Ramos (cell line): Measurements from ENCODE around the gene UCN3.

Experiments
- in situ Hi-C: fragments of 300-500 bp; cut with MboI; formaldehyde crosslinking; loops from one replicate; pipeline ENCODE4 v1.14.3; 2022; ENCODE audit warnings: low sequenced_read_pairs; ENCODE audit not compliant: unreplicated experiment

UCN3 gene, protein sequence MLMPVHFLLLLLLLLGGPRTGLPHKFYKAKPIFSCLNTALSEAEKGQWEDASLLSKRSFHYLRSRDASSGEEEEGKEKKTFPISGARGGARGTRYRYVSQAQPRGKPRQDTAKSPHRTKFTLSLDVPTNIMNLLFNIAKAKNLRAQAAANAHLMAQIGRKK

DNA sequence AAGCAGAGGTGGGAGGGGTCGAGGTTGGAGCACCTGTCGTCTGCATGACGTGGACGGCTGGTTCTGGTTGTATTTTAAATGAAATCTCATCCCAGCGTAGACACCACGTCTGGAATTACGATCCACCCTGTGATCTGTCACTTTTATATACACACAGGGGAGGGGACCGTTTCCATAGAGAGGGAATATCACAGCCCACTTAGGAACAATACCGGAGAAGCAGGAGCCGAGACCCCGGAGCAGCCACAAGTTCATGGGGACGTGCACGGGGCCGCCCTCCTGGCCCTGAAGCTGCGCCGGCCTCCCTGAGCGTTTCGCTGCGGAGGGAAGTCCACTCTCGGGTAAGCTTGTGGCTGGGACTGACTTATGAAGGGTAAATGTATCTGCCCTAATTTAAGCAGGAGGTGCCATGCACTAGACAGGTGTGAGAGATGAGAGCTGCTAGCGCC lies at the start of gene UCN3:
TSS of gene UCN3 (plus strand) at position 77 of the 449 bp plus-strand sequence. CDS start 8,755 bp downstream, outside the sequence.
- in situ Hi-C loops, result no loop called here

DNA sequence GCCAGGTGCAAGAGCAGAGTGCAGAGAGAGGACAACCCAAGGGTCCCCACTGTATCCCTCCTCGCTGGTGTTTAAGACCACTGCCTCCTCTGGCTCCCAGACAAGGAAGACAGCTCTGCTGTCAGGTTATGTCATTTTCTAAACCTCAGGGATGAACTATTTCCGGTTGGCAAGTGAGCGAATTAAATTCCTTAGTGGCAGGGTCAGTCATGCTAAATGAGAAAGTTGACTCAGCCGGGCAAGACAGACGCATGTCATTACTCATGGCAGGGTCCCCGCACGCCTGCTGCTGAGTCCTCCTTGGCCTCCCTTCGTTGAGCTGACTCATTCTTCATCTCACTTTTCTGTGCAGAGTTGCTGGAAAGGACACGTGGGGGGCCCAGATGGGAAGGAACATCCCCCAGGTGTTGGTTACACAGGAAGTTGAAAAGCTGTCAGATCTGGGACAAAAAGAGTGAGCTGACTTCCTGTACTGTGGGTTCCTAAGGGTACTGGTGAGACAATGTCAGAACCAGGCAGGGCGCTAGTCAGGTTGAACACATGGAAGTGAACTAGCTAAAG lies 47.1 kb upstream of the UCN3 start:
- in situ Hi-C loops, result no loop called here

DNA sequence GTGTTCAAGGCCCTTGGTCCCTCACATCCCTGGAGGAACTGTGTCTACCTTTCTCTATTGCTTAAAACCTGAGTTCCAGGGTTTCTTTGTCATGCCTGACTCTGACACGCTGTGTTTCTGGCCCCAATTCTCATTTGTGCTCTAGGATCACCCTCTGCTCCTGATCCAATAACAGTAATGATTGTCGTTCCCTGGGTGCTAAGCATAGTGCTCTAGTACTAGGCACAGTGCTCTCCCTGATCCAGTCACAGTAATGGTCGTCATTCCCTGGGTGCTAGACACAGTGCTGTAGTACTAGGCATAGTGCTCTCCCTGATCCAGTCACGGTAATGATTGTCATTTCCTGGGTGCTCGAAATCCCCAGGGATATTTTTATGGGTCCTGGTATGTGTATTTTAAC lies 46.6 kb upstream of the UCN3 start:
- in situ Hi-C loops, result no loop called here

DNA sequence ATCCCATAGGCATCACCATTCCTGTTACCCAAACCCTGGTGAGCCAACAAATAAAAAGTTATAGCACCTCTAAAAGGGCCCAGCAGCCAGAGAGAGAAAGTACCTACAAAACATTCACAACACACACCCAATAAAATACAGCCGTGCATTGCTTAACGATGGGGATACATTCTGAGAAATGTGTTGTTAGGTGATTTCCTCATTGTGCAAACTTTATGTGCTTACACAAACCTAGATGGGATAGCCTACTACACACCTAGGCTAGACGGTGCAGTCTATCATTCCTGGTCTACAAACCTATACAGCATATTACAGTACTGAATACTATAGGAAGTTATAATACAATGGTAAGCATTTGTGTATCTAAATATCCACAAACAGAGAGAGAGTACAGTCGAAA lies 44.9 kb upstream of the UCN3 start:
- in situ Hi-C loops, result no loop called here

DNA sequence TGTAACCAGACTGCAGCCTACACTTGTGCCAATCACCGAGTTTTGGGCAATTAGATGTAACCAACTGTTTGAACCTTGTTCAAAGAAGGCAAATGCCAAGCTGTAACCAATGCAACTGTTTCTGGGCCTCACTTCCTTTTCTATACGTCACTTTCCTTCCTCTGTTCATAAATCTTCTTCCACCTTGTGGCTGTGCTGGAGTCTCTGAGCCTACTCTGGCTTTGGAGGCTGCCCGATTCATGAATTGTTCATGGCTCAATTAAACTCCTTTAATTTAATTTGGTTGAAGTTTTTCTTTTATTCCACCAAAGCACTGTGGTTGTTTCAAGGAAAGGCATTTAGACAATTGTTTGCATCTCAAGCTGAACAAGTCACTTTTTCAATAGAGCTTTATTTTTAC lies 43.5 kb upstream of the UCN3 start:
- in situ Hi-C loops, result no loop called here

DNA sequence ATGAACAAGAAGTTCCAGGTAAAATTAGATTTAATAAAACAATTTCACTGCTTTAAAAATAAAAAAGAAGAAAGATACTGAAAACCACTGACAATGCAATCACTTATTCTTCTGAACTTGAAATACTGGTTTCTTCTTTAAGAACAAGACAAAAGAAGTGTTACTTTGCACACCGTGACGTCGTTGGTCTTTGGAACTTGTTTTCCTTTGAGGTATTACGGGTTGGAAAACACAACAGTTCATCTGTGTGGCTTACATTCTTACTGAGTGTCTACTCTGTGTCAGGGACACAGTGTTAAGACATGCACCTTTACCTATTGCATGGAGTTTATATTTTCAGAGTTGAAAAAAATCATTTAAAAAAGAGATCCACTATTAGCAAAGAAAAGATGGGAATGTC lies 41.3 kb upstream of the UCN3 start:
- in situ Hi-C loops, result no loop called here

DNA sequence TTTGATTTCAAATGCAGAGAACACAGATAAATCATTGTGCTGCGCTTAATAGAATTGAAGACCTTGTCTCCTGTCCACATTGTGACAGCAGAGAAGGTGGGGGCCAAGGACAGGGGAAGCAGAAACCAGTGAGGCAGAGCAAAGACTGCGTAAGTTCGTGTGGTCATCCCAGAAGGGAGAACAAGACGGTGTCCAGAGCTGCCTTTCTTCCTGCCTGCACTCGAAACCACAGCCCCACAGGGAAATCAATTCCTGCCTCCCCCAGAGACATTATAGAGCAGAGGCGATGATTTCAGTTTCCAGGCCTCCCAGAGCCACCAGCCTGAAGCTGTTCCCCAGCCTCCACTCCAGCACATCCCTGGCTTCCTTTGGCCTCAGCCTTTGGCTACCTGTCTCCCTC lies 39.7 kb upstream of the UCN3 start:
- in situ Hi-C loops, result no loop called here

DNA sequence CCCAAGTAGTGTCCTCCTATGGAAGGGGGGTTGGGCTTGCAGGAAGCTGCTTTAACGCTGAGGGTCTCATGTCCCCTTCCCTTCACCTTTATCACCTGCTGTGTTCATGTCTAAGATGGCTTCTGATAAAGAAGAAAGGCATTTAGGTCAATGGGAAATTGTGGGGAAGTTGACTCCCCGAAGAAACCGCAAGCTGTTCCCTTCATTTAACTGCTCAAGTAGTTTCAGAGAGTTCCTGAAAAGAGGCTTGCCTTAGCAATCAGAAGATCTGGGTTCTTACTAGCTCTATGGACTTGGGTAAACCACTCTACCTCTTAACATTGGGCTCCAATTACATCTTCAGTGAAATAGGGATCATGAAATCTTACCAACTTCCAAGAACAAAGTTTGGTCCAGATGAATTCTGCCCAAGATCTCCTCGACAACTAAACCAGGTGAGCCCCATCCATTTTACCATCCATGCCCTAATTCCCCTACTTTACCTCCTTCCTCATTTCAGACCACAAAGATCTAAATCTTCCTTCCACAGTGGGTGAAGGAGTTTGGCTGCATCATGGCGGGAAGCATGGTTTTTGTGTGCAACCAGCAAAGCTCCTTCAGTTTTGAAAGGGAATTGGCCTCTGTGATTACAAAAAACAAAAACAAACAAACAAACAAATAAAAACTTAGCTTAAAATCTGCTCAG lies 30.4 kb upstream of the UCN3 start:
- in situ Hi-C loops, result no loop called here

DNA sequence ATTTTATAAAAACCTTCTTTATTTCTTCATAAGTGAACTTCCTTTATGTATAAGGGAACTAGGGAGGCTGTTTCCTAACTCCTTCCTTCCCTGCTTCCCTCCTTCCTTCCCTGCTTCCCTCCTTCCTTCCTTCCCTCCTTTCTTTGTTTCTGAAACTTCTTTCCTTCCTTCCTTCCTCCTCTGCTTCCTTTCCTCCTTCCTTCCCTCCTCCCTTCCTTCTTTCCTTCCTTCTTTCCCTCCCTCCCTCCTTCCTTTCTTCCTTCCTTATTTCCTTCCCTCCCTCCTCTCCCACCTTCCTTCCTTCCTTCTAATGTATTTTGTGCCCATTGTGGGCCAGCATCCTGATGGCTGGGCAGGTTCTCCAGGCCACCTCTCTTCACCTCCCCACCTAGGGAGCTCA lies 26.8 kb upstream of the UCN3 start:
- in situ Hi-C loops, result no loop called here

DNA sequence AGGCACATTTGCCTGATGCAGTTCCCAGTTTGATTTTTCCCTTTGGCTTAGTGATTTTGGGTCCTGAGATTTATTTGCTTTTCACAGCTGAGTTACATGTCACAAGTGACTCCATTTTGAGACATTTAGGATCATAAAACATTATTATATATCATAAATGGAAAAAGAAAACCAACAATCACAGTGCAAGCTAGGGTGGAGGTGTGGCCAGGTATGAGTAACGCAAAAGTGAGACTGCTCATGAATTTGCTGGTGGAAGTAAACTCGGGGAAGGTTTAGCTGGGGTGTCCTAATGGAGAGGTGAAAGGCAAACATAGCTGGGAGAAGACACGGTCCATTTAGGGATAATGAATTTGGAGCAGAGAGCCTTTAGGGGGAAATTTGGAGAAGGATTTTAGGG lies 21.7 kb upstream of the UCN3 start:
- in situ Hi-C loops, result no loop called here

DNA sequence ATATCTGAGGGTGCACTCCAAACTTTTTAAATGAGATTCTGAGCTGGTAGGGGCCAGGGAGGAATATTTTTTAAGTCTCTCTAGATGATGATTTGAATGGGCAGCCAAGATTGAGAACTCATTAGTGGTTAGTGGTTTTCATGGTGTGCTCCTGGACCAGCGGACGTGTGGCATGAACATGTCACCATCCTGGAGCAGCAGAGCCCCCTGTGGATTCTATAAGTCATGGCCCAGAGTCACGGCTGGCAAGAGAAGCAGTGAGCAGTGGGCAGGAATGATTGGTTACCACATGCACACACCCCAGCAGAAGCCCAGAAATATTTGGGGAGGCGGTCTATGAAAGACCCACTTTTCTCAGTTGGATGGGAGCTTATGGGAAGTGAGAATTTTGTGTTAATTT lies 21.2 kb upstream of the UCN3 start:
- in situ Hi-C loops, result no loop called here

DNA sequence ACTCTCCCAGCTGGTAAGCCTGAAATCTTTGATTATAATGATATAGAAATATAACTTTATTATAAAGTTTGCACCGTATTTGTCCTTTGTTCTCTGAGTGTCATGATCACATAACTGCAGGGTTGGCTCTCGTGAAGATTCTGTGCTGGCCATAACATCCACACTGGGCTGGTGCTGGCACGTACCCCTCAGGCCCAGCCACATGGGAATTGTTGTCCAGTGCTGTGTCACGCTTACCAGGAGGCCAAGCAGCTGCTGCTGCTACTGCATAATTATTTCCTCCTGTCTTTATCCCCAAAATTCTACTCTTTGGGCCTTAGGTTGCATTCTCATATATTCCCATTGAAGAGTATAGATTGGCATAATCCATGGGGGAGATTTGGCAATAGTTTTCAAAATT lies 20.8 kb upstream of the UCN3 start:
- in situ Hi-C loops, result no loop called here

DNA sequence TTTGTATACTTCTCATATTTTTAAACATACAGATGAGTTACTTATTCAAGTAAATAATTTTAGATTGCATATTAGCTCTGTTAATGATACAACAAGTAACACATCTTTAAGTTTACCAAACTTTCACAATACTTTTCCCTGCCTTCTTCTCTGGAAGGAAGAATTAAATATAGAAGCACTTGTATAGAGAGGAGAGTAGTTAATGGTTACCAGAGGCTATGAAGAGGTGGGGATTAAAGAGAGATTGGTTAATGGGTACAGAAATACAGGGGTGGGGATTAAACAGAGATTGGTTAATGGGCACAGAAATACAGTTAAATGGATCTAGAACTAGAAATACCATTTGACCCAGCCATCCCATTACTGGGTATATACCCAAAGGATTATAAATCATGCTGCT lies 20.0 kb upstream of the UCN3 start:
- in situ Hi-C loops, result no loop called here

DNA sequence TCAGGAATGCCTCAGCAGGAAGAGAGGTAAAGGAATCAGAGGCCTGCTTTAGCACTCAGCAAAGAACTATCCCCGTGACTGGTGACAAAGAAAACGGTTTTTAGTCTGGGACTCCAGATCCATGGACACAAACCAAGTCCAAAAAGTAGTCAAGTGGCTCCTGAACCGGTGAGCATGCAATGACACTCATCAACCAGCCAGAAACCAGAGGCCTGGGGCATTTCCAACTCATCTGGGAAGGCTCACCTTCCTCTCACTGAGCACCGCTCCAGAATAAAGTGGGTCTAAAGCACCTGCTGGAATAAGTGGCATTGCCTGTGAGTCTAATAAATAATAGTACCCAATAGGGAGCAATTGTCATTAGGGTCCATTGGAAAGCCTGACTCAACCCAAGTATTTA lies 17.9 kb upstream of the UCN3 start:
- in situ Hi-C loops, result no loop called here

DNA sequence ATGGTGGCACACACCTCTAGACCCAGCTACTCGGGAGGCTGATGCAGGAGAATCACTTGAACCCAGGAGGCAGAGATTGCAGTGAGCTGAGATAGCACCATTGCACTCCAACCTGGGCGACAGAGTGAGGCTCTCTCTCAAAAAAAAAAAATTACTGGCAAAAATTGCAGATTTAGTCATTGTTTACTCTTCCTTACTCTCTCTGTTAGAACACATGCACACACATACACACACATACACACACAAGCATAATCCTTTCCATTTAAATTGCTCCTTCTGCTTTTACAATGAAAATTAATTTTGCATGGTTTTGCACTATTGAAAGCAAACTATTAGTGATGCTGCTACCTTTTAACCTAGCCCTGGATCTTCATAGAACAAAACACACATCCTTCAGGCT lies 15.4 kb upstream of the UCN3 start:
- in situ Hi-C loops, result no loop called here

DNA sequence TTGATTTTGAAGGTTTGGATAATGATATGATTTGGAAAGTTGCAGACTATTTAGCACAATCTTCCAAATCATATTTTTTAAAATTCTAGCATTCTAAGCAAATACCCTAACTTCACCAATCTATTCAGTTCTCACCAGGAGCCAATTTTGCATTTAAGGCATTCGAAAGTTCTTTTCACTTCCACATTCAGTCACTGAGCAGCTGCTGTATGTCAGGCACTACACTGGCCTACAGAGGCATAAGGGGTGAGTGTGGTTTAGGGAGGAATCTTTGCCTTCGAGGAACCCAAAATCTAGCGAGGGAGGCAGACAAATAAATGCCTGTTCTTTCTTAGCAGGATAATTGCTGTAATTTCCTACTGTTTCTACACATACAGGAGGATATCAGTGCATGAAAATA lies 10.7 kb upstream of the UCN3 start:
- in situ Hi-C loops, result no loop called here

DNA sequence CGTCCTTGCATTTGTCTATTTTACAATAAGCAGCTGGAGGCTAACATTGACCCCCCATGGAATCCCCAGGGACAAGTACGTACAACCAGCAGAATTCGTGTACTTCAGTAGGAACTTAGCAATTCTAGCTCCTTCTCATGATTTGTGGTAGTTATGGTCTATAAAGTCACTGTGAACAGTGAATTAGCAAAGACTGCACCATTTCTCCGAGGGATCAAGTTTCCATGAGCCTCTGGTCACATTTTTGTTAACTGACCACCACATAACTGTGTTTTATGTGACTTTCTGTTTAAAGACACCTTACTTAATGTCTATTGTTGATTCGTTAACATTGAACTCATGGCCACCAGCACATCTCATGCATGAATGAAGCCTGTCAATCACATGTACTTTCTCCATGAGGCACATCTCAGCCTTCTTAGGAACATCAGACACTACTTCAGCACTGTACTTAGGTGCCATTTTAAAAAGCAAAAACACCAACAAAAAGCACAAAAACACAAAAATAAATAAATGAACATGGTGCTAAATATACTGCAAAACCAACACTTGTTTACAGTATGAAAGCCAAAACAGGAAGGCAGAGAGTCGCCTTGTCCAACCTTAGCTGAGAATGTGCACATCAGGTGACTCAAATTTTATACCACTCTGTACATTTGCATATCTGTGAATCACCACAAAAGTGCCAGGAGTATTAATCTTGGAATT lies 9.0 kb upstream of the UCN3 start:
- in situ Hi-C loops, result no loop called here

DNA sequence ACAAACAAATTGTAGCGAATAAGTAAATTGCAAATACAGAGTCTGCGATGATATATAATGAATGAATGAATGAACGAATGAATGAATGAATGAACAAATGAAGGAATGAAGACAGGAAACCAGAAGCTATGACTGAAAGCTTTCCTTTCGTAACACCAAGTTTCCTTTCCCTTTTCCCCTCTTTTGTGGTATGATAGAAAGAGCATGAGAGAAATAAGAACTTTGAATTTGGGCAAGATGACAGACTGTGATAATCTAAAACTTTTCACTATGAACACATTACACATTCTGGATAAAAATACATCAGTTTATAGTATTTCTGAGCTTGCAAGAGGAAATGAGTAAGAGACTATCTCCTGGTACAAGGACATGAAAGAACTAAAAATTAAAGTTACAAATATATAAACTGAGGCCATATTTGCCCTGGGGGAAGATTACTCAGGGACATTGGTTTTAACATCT lies 8.4 kb upstream of the UCN3 start:
- in situ Hi-C loops, result no loop called here

DNA sequence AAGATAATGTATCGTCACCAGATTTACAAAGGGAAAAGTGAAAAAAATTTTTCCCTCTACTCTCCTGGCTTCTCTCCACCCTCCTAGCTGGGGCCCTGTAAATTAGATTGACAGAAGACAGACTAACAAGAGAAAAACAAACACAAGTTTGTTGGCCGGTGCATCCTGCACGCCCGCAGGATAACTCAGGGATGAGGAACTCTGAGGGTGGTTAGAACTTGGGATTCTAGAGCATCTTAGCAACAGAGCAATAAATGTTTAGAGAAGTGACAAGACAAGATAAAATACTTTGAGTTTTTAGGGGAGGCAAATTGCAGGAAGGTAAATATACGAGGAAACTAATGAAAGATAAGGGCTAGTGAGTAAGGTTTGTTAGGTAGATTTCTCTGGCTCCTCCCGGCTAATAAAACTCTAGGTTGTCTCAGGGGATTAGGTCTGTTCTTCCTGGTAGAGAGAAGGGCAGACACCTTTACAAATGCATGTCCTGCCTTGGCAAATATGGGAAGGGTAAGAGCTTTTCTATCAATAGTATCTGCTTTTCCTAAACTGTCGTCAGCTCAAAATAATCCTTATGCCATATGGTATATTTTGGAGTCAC lies 4.3 kb upstream of the UCN3 start:
- in situ Hi-C loops, result no loop called here

DNA sequence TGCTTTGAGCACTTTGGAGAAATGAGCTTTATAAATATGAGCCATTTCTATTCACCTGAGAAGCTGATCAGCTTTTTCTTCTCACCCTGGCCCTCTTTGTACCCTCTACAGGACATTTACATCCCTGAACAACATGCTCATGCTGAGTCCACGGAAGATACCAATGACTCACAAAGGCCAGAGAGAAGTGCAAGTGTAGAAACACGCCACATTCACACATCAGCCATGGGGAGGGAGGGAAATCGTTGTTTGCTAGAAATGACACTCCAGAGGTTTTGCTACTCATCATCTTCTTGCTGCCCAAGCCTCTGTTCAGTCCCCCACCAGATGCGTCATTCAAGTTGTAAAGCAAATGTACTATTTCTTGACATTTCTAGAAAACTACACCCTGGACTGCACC lies 2.8 kb upstream of the UCN3 start:
- in situ Hi-C loops, result no loop called here

DNA sequence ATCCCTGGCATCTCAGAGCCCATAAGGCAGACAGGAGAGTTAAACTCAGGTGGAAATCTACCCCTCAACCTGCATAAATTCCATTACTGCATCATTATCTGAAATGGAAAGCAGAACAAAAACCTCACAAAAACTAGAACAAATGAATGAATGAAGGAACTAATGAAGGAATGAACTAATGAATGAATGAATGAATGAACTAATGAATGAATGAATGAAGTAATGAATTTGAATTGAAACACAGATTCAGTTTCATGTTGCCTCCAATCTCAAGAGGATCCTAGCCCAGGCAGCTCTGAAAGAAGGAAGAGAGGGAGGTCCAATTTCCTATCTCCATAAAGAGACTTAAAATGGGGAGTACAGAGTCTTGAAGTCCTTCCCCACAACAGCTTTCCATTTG lies 1.9 kb upstream of the UCN3 start:
- in situ Hi-C loops, result no loop called here
